GM12878 (cell line): ENCODE results near the gene NDUFB11.

ENCODE experiments used
- E2F4 ChIP-seq: IDR thresholded peaks from 2 replicates; pipeline ENCODE4 v1.6.1; 2012; ENCODE audit warnings: low read depth, low read length, improper control_type of control experiment
- POLR2A ChIP-seq: IDR thresholded peaks from 2 replicates; pipeline ENCODE4 v1.6.1; 2011; ENCODE audit warnings: low read depth, mild to moderate bottlenecking, low read length
- SIN3A ChIP-seq: IDR thresholded peaks from 2 replicates; pipeline ENCODE4 v1.6.1; 2012; ENCODE audit warnings: low read depth, low read length, improper control_type of control experiment

GRCh38 chrX:47098338-47099094 is 46.0 kb downstream of the NDUFB11 start:
- TF ChIP-seq SIN3A = no peak
- TF ChIP-seq E2F4 = no peak
- no peak for TF ChIP-seq POLR2A
